EH (cell line): ENCODE results near the gene ICAM1.
A peak's percentile ranks its signal among the peaks of the same experiment; 100 is the strongest.
"Not testable (repeated sequence)": the region's sequence is repeated elsewhere in the genome, so short reads cannot be mapped to it uniquely, and the experiment has no call there.

ENCODE experiments used
- DNase-seq: peaks from one replicate; pipeline ENCODE4 v3.0.0-alpha.2; 2015; ENCODE audit warnings: low read depth

The ICAM1 gene

GRCh38 chr19:10277795-10278589 is 7.1 kb downstream of the ICAM1 start:
- DNase-seq: no peak

- DNase-seq: no peak
These were observed 8.0 kb downstream of the ICAM1 start for GRCh38 chr19:10278935-10279334.

GRCh38 chr19:10279737-10280442 is 9.0 kb downstream of the ICAM1 start:
- DNase-seq: no peak

- DNase-seq: not testable (repeated sequence)
These were observed 11.1 kb downstream of the ICAM1 start for GRCh38 chr19:10282043-10282442.

GRCh38 chr19:10283301-10284064 is 12.6 kb downstream of the ICAM1 start:
- DNase-seq: no peak

- DNase-seq: no peak
These were observed 13.4 kb downstream of the ICAM1 start for GRCh38 chr19:10284065-10284959.

GRCh38 chr19:10284960-10285278 is 14.0 kb downstream of the ICAM1 start:
- no peak for DNase-seq

- no peak for DNase-seq
These were observed 14.5 kb downstream of the ICAM1 start for GRCh38 chr19:10285393-10285792.

GRCh38 chr19:10286803-10287737 is 16.1 kb downstream of the ICAM1 start, which contains the start of gene ICAM4:
Gene ICAM4 (plus strand): TSS chr19:10286955. CDS start chr19:10287013, 58 bp downstream.
- DNase-seq: peak; percentile 37

- peak; percentile 79 for DNase-seq
These were observed 17.8 kb downstream of the ICAM1 start for GRCh38 chr19:10288662-10289166.

GRCh38 chr19:10289167-10289835 is 18.4 kb downstream of the ICAM1 start:
- peak; percentile 79 for DNase-seq

- peak; percentile 65 for DNase-seq
These were observed 19.0 kb downstream of the ICAM1 start, which contains the start of gene ICAM5 for GRCh38 chr19:10289836-10290356. Gene ICAM5 (plus strand): TSS chr19:10289952. CDS start chr19:10290044, 92 bp downstream.

- peak; percentile 32 for DNase-seq
These were observed 19.5 kb downstream of the ICAM1 start for GRCh38 chr19:10290357-10290875.

- DNase-seq: peak; percentile 78
These were observed 20.1 kb downstream of the ICAM1 start for GRCh38 chr19:10290876-10291553.

GRCh38 chr19:10291554-10292205 is 20.8 kb downstream of the ICAM1 start:
- no peak for DNase-seq

GRCh38 chr19:10292206-10292788 is 21.4 kb downstream of the ICAM1 start:
- DNase-seq: peak; percentile 87

- DNase-seq: no peak
These were observed 22.1 kb downstream of the ICAM1 start for GRCh38 chr19:10292789-10293636.
